ENCODE results near the gene SPATA33.

SPATA33 gene

DNA sequence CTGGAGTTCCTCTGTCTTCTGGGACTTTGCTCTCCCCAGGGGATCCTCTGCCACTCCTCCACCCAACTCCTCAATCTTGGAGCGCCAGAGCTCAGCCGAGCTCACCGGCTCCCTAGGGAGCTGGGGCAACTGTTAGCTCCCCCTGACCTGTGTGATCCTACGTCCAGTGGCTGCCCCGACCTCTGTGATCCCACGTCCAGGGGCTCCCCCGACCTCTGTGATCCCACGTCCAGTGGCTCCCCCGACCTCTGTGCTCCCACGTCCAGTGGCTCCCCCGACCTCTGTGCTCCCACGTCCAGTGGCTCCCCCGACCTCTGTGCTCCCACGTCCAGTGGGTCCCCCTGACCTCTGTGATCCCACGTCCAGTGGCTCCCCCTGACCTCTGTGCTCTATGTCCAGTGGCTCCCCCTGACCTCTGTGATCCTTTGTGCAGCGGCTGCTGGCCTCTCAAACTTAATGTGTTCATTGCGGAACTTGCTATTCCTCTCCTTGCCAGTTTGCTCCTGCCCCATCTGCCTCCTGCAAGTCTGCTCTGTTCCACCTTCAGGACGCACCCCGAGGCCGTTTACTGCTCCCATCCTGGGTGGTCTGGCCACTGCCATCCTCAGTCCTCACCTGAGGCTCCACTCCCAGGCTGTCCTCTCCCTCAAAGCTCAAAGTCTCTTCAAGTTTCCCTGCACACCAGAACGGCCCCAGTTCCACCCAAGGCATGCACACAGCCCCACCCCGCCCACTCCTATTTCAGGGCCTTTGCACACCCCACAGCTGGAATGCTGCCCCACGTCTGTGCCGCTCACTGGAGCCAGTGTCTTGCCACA is 60.3 kb downstream of the SPATA33 start:
- Histone ChIP-seq H3K27me3 (no peaks in the 10 kb centered on the region), H3K36me3 (no peaks in the 10 kb centered on the region; the same call in none of the 2 replicates), H3K4me1 (no peaks in the 10 kb centered on the region), H3K9me3 (no peaks in the 10 kb centered on the region), H3K4me3 (ENCODE audit: low read depth, low read length) (no peak overlapping the region)
- TF ChIP-seq, protein P1, sequence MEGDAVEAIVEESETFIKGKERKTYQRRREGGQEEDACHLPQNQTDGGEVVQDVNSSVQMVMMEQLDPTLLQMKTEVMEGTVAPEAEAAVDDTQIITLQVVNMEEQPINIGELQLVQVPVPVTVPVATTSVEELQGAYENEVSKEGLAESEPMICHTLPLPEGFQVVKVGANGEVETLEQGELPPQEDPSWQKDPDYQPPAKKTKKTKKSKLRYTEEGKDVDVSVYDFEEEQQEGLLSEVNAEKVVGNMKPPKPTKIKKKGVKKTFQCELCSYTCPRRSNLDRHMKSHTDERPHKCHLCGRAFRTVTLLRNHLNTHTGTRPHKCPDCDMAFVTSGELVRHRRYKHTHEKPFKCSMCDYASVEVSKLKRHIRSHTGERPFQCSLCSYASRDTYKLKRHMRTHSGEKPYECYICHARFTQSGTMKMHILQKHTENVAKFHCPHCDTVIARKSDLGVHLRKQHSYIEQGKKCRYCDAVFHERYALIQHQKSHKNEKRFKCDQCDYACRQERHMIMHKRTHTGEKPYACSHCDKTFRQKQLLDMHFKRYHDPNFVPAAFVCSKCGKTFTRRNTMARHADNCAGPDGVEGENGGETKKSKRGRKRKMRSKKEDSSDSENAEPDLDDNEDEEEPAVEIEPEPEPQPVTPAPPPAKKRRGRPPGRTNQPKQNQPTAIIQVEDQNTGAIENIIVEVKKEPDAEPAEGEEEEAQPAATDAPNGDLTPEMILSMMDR (IDR thresholded peaks at IDR 0.05; ENCODE audit: low read depth, low read length) = no peak
- no peak for DNase-seq
